Ammon's horn (tissue), 1 donor: Measurements from ENCODE around the gene SIPA1L3.
A peak's percentile ranks its signal among the peaks of the same experiment; 100 is the strongest.

Experiments used
- DNase-seq: peaks from one replicate; pipeline ENCODE4 v3.0.0-alpha.2; 2016; ENCODE audit warnings: low spot score

The SIPA1L3 gene

DNA sequence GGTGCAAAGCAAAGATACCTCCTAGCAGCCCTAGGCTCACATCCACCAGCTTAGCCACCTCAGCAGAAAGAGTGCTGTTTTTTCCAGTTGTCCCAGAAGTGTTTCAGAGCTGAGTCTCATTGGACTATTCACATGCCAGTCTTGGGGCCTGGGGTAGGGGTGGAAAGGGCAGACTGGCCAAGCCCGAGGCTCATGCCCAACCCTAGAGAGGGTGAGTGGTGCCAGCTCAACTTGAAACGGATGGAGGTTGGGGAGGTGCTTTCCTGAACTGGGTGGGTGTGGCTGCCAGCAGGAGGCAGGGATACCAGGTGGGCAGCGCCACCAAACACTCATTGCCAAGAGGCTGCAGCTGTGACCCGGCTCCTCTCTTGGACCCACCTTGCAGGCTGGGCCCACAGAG lies 200.1 kb downstream of the SIPA1L3 start:
- DNase-seq, result no peak

DNA sequence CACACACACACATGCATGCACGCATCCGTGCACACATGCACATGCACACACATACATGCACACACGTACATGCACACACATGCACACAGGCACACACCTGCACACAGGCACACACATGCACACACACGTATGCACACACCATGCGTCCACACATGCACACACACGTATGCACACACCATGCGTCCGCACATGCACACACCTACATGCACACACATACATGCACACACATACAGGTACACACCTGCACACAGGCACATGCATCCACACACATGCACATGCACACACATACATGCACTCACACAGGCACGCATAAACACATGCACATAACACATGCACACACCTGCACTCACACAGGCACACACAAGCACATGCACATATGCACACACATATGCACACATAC lies 204.9 kb downstream of the SIPA1L3 start:
- DNase-seq, result no peak

DNA sequence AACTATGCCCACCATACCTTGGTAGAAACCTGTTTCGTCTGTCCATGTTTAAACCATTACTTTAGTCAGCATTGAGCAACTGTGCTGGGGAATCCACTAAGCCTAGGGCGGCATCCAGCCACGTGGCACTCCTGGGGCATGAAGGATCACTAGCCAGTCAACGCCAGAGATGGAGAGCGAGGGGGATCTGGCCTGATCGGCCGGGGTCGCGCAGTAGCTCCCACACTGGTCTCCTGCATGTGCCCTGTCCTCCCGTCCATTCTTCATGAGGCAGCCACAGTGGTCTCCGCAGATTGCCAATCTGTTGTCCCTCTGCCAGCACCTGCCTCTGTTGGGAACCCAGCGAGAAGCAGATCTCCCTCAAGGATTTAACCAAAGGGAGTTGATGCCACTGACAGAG lies 207.6 kb downstream of the SIPA1L3 start:
- DNase-seq, result no peak

DNA sequence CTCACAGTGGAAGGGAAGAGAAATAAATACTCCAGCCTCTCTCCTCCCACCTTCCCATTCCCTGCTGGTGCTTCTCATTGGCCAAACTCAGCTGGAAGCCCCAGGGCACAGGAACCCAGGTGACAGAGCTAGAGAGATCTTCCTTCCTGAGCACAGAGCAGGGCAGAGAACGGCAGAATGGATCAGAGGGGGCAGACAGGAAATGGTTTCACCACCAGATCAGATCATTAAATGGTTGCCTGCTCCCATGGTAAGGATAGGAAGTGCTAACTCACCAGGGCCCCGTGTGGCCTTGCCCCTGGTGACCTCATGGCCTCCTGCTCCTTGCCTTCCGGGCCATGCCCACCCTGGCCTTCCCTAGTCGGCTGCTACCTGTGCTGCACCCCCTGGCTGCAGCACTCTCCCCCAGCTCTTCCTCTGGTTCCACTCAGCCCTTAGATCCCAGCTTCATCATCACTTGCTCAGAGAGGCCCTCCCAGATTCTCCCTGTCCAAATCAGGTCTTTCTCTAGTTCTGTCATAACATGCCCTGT lies 208.3 kb downstream of the SIPA1L3 start:
- DNase-seq, result no peak

DNA sequence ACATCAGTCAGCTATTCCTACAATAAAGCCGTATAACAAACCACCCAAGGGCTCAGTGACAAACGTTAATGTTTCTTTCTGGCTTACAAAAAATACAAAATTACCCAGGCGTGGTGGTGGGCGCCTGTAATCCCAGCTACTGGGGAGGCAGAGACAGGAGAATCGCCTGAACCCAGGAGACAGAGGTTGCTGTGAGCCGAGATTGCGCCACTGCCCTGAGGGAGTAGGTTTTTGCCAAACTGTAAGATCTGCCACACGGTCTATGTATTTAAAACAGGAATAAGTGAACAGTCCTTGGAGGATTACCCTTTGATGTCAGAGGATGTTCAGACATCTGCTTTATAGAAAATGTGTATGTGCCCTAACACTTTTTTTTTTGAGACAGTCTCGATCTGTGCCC lies 211.2 kb downstream of the SIPA1L3 start:
- DNase-seq, result no peak

DNA sequence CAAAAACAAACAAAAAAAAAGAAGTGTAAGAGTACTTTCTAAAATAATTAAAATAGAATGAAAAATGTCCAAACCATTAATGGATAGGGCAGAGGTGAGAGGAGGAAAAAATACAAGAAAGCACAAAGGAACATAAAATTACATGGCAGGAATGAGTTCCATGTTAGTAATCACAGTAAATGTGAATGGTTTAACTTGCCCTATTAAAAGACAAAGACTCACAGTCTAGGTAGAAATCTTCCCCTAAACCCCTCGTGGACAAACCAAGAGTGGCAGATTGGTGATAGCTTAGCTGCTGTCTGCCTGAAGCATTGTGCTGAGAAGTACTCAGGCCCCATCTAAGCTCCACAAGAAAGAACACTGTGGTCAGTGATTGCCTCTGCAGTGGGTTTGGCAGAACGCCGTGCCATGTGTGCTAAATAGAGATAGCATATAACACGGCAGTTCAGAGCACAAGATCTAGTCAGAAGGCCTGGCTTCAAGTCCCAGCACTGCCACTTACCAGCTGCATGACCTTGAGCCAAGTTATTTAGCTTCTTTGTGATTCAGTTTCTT lies 213.5 kb downstream of the SIPA1L3 start:
- DNase-seq, result no peak

GRCh38 chr19:38122402-38123093 lies 215.5 kb downstream of the SIPA1L3 start:
- no peak for DNase-seq

DNA sequence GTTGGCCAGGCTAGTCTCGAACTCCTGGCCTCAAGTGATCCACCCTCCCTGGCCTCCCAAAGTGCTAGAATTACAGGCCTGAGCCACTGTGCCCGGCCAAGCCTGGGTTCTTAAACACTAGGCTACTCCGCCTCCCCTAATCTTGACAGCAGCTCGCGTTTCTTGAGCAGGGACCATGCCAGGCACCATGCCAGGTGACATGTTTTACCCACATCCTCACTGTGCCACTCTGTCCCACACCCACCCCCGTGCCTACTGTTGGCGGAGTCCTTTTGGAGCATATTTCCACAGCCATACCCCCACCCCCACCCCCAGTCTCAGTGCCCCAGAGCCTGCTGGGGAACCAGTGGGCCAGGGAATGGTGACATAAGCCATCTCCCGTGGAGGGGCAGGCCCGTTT lies 218.2 kb downstream of the SIPA1L3 start:
- peak; percentile 26 for DNase-seq

- no peak for DNase-seq
Measured at GRCh38 chr19:38130399-38130798, 223.4 kb downstream of the SIPA1L3 start.

DNA sequence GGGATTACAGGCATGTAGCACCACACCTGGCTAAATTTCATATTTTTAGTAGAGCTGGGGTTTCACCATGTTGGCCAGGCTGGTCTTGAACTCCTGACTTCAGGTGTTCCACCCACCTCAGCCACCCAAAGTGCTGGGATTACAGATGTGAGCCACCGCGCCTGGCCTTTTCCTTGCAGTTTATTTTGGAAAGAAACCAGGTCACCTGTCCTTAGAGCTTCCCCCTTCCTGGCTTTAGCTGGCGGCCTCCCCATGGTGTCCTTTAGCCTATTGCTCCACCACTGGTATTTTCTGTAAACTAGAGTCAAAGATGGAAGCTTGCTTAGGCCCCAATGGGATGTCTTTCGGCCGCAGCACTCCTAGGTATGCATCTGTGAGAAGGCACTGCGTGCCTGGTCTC lies 225.8 kb downstream of the SIPA1L3 start:
- DNase-seq, result no peak

- no peak for DNase-seq
Measured at GRCh38 chr19:38133319-38133718, 226.3 kb downstream of the SIPA1L3 start.

DNA sequence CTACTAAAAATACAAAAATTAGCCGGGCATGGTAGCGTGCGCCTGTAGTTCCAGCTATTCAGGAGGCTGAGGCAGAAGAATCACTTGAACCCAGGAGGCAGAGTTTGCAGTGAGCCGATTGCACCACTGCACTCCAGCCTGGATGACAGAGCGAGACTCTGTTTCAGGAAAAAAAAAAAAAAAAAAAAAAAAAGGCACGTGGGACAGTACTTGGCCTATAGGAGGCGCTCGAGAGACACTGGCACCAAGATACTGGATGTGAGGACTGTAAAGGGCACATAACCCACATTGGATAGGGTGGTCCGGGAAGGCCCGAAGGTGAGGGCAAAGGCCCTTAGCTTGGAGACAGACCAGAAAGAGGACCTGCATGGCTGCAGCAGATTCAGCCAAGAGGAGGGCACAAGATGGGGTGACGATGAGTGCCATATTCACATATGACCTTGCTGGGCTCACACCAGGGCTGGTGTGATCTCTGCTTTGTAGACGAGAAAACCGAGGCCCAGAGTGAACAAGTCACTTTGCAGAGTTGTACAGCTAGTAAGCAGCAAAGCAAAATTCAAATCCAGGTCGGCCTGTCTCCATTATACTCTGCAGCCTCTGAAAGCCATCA lies 227.6 kb downstream of the SIPA1L3 start:
- no peak for DNase-seq

DNA sequence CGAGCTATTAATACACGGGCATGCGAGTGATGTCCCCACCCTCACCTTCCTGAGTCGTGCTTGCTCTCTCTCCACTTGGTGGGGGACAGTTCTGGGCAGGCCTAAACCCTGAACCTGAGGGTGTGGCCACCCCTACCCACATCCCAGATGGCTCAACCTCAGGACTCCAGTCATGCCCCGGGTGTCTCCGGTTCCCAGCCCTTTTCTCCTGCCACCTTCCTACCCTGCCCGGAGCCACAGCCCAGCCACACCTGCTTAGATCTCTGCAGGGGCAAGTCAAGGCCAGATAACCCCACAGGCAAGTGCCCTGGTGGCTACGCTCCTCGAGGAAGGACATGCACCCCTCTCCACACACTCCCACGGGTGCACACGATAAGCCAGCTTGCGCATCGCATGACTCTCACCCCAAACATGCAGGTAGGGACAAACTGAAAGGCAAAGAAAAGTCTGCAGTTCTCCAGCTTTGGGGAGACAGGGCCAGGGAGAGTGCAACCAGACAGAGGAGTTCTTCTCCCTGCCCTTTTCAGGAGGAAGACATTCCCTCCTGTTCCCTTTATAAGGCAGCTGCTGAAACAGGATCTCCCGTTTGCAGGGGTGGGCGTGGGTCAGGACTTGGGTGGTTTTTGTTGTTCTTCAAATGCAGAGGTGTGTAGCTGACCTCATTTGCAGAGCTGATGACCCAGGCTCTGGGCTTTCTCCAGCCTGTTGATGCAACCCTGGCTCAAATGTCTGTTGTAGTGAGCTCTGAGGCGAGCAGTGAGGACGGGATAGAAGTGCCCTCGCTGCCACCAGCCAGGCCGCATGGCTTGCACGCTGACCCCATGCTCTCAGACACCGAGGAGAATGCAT lies 228.4 kb downstream of the SIPA1L3 start:
- no peak for DNase-seq

DNA sequence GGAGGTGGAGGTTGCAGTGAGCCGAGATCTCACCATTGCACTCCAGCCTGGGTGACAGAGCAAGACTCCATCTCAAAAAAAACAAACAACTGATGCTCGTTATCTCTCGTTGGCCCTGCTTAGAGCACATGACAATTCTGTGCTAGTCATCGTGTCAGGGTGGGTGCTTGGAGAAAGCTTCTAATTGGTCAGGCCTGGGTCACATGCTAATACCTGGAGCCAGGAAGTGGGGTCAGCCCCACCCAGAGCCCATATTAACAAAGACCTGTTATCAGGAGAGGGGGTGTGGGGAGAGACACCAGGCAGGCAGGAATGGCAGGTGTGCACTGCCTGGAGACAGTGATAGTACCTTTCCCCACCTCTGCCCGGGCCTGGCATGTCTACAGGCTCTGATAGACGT lies 232.1 kb downstream of the SIPA1L3 start:
- no peak for DNase-seq

DNA sequence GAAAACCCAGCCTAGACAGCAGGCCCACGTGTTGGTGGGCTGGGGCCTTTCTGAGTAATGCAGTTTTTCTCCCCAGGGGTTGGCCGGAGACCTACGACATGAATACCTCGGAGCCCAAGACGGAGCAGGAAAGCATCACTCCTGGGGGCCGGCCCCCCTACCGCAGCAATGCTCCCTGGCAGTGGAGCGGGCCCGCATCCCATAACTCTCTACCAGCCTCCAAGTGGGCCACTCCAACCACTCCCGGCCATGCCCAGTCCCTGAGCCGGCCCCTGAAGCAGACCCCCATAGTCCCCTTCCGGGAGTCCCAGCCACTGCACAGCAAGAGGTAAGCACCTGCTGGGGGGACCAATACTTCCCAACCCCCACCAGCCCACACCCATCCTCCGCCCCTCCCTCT lies 234.1 kb downstream of the SIPA1L3 start:
- DNase-seq, result no peak

DNA sequence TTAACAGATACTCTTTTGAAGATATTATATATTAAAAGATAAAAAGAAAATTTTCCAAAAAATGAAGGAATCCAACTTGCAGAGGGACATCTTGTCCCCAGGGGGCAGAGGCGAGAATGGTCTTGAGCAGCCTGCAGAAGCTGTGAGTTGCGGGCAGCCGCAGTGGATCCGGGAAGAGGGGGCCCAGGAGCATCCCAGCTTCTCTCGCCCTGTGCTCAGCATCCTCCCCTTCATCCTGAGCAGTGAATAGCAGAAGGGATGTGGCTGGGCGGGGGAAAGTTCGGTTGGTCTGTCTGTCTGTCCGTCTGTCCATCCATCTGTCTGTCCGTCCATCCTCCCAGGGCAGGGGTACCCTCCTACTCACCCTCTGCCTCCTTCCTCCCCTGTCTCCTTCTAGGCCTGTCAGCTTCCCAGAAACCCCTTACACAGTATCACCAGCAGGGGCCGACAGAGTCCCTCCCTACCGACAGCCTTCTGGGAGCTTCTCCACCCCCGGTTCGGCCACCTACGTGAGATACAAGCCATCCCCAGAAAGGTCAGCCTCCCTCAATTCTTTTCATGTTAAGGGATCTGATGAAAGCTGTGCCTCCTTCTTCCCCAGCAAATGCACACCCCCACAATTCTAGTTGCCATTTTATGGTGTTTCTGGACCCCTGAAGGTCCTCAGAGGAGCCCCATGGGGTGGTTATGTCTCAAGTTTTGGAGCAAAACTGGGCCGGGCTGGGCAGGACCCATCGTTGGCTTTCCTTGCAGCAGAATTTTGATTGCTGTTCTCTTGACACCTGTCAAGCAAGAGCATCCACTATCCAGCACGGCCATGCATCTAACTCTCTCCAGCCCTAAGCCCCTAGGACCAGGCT lies 235.4 kb downstream of the SIPA1L3 start:
- DNase-seq, result peak; percentile 86

DNA sequence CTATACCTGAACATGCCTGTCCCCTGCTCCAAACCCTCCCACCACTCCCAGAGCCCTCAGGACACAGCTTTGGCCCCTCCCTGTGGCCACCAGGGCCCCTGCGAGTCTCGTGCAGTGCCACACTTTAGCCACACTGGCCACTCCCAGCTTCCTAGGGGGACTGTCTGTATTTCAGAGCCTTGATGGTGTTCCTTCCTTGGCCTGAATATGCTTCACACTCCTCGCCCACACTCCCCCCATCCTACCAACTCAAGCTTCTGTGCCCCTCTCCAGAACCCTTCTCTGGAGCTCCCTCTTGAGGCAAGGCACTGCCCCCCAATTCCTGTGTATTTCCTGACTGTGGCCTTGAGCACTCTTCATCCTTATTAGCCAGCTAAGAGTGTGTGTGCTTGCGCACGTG lies 236.8 kb downstream of the SIPA1L3 start:
- no peak for DNase-seq

GRCh38 chr19:38144667-38145066 lies 237.7 kb downstream of the SIPA1L3 start:
- DNase-seq, result no peak

DNA sequence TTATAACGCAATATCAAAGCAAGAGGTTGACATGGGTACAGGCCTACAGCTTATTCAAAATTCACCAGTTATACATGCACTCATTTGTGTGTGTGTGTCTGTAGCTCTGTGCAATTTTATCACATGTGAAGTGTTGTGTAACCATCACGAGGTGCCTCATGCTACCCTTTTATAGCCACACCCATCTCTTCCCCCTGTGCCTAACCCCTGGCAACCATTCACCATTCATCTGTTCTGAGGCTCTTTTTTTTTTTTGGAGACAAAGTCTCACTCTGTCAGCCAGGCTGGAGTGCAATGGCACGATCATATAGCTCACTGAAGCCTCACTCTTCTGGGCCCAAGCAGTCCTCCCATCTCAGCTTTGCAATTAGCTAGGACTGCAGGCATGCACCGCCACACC lies 238.6 kb downstream of the SIPA1L3 start:
- peak; percentile 46 for DNase-seq

- DNase-seq, result no peak
Measured at GRCh38 chr19:38148337-38148736, 241.3 kb downstream of the SIPA1L3 start.

- DNase-seq, result no peak
Measured at GRCh38 chr19:38149661-38150061, 242.7 kb downstream of the SIPA1L3 start.

- no peak for DNase-seq
Measured at GRCh38 chr19:38151242-38151641, 244.2 kb downstream of the SIPA1L3 start.
